Lung (tissue), 12 donors: ENCODE data around the gene AFG1L. TPM values are rescaled to one million over a fixed set of nuclear protein-coding genes. Genes with fewer than 3 reads are reported as not detected.
"Not testable (repeated sequence)": the region's sequence is repeated elsewhere in the genome, so short reads cannot be mapped to it uniquely, and the experiment has no call there.

Source experiments
- ATAC-seq: fragments of 200-7000 bp; cut with Tn5 transposase; one replicate; pipeline ENCODE4 v1.9.1; 2020; ENCODE audit warnings: moderate number of reproducible peaks; ENCODE audit not compliant: insufficient read depth, low FRiP score
- DNase-seq, 3 donors: peaks; one replicate each; pipeline ENCODE4 v3.0.0-alpha.2; 2013 to 2017
- H3K27ac ChIP-seq, 2 donors: one replicate each; pipeline ENCODE4 v1.5.1; 2013; ENCODE audit warnings: mild to moderate bottlenecking in 2 of 2, moderate library complexity in 2 of 2, control low read depth in 1 of 2, inconsistent platforms in 1 of 2, low read depth in 1 of 2, low read length in 1 of 2
- H3K27me3 ChIP-seq, 3 donors: one replicate each; pipeline ENCODE4 v1.5.1; 2013; ENCODE audit warnings: low read length in 2 of 3; ENCODE audit not compliant: control insufficient read depth in 3 of 3, insufficient read depth in 3 of 3
- H3K36me3 ChIP-seq, 4 donors: one replicate each; pipeline ENCODE4 v1.5.1; 2013; ENCODE audit warnings: low read length in 4 of 4, mild to moderate bottlenecking in 1 of 4, moderate library complexity in 1 of 4; ENCODE audit not compliant: control insufficient read depth in 4 of 4, insufficient read depth in 4 of 4
- H3K4me1 ChIP-seq, 5 donors: one replicate each; pipeline ENCODE4 v1.5.1; 2013; ENCODE audit warnings: low read length in 5 of 5, mild to moderate bottlenecking in 2 of 5, moderate library complexity in 1 of 5; ENCODE audit not compliant: control insufficient read depth in 5 of 5, insufficient read depth in 5 of 5
- H3K4me3 ChIP-seq: one replicate; pipeline ENCODE4 v1.5.1; 2013; ENCODE audit warnings: mild to moderate bottlenecking, control low read depth, moderate library complexity
- H3K9ac ChIP-seq, 2 donors: one replicate each; pipeline ENCODE4 v1.5.1; 2013; ENCODE audit warnings: low read length in 2 of 2, control low read depth in 1 of 2; ENCODE audit not compliant: insufficient read depth in 1 of 2
- H3K9me3 ChIP-seq, 4 donors: one replicate each; pipeline ENCODE4 v1.5.1; 2013; ENCODE audit warnings: low read length in 3 of 4, mild to moderate bottlenecking in 1 of 4, moderate library complexity in 1 of 4; ENCODE audit not compliant: control insufficient read depth in 4 of 4, insufficient read depth in 3 of 4
- WGBS, 2 donors: extraction: QIAGEN DNeasy Blood & Tissue Kit; methylation state at CpG; one replicate each; pipeline ENCODE4 v1.1.7; 2013; 5-methylcytosine and 5-hydroxymethylcytosine counted together
- polyA plus RNA-seq, 2 donors: library from polyadenylated mRNA; stranded (reverse); fragments of 200-250 nt; gene quantifications; one replicate each; pipeline ENCODE4 v1.2.1, GENCODE V29; 2013
- total RNA-seq, 2 donors: library from RNA; depleted of rRNA in 1 of 2; stranded (reverse); fragments of >200 nt in 1 of 2; gene quantifications; one replicate each; pipeline ENCODE4 v1.2.1, GENCODE V29; 2014 to 2021
- TF ChIP-seq, protein P1 (sequence below): IDR thresholded peaks from 2 replicates; pipeline ENCODE4 v1.5.1; 2012; ENCODE audit warnings: mild to moderate bottlenecking; ENCODE audit errors: control extremely low read depth, extremely low read depth
- donor health status: control.
- donor health status: control.
- donor health status: Bipolar disorder and iron deficiency.
- donor health status: healthy.
- donor health status: DM: yes; HTN: yes; CAD: no.

The AFG1L gene
- total and polyA plus RNA-seq, 4 donors = 2.0 to 9.5 (median 5.5) TPM

- H3K9ac ChIP-seq = no peak overlapping the region
- peaks cover 1 to 18% (median 7%) of the 10 kb centered on the region in 4 donors for H3K36me3 ChIP-seq
- H3K4me1 ChIP-seq = peaks cover 0 to 11% (median 0%) of the 10 kb centered on the region in 5 donors
- 82 to 87% methylated on average over 4 of the region's 4 CpGs for WGBS, 2 donors
- H3K27me3 ChIP-seq = no peaks in the 10 kb centered on the region
- H3K4me3 ChIP-seq = no peak overlapping the region
- ATAC-seq = no peak
- H3K27ac ChIP-seq = no peak overlapping the region
- TF ChIP-seq, protein P1, sequence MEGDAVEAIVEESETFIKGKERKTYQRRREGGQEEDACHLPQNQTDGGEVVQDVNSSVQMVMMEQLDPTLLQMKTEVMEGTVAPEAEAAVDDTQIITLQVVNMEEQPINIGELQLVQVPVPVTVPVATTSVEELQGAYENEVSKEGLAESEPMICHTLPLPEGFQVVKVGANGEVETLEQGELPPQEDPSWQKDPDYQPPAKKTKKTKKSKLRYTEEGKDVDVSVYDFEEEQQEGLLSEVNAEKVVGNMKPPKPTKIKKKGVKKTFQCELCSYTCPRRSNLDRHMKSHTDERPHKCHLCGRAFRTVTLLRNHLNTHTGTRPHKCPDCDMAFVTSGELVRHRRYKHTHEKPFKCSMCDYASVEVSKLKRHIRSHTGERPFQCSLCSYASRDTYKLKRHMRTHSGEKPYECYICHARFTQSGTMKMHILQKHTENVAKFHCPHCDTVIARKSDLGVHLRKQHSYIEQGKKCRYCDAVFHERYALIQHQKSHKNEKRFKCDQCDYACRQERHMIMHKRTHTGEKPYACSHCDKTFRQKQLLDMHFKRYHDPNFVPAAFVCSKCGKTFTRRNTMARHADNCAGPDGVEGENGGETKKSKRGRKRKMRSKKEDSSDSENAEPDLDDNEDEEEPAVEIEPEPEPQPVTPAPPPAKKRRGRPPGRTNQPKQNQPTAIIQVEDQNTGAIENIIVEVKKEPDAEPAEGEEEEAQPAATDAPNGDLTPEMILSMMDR = no peak
- DNase-seq = peak in 2 of 3 donors; percentile 23 to 38
- peaks cover 0 to 1% (median 0%) of the 10 kb centered on the region in 4 donors for H3K9me3 ChIP-seq
Observed at GRCh38 chr6:108323710-108324466, 29.0 kb downstream of the AFG1L start.

- H3K4me1 ChIP-seq, H3K27me3 ChIP-seq, H3K4me3 ChIP-seq, DNase-seq, H3K27ac ChIP-seq, H3K9ac ChIP-seq, ATAC-seq, H3K9me3 ChIP-seq: not testable (repeated sequence)
- WGBS, 2 donors = 97% methylated on average over 7 of the region's 7 CpGs
- peaks cover 3 to 10% (median 4%) of the 10 kb centered on the region in 4 donors for H3K36me3 ChIP-seq
Observed at GRCh38 chr6:108330221-108330785, 35.4 kb downstream of the AFG1L start.

- WGBS, 2 donors = 96 to 97% methylated on average over 2 of the region's 2 CpGs
Observed at GRCh38 chr6:108330806-108331205, 36.0 kb downstream of the AFG1L start.

DNA sequence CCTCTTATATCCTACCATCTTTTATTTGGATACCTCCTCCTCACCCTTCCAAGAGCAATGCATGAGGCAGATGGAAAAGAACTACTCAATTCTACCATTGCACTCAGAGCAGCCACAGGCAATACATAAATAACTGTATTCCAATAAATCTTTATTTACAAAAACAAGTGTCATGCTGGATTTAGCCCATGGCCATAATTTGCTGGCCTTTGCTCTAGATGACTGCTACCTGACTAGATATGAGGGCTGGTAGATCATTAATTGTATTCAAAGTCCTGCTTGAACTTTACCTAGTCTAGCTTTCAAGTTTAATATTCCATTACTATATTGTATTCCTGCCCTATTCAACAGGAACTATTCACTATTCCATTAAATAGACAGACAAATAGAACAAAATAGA lies 37.1 kb downstream of the AFG1L start:
- no peak overlapping the region for H3K27ac ChIP-seq
- no peaks in the 10 kb centered on the region for H3K27me3 ChIP-seq
- ATAC-seq (no peak), DNase-seq (no peak)
- H3K4me1 ChIP-seq = no peaks in the 10 kb centered on the region
- H3K9ac ChIP-seq = no peak overlapping the region
- TF ChIP-seq, protein P1 = no peak
- peaks cover 0 to 1% (median 0%) of the 10 kb centered on the region in 4 donors for H3K9me3 ChIP-seq
- H3K36me3 ChIP-seq = peaks cover 2 to 10% (median 4%) of the 10 kb centered on the region in 4 donors
- H3K4me3 ChIP-seq = no peak overlapping the region

More at GRCh38 chr6:108330806-108331205, 36.0 kb downstream of the AFG1L start:
- TF ChIP-seq, protein P1 = no peak
- Histone ChIP-seq H3K4me3 (no peak overlapping the region), H3K36me3 (peaks cover 3 to 10% (median 5%) of the 10 kb centered on the region in 4 donors), H3K27me3 (no peaks in the 10 kb centered on the region), H3K9ac (no peak overlapping the region), H3K27ac (no peak overlapping the region), H3K9me3 (peaks cover 0 to 1% (median 0%) of the 10 kb centered on the region in 4 donors), H3K4me1 (no peaks in the 10 kb centered on the region)
- ATAC-seq = no peak
- DNase-seq = no peak
